NCI-H2196 (cell line): ENCODE results near the gene CARD9.

Source experiments
- DNase-seq: peaks from one replicate; lab custom pipeline; 2025; ENCODE audit not compliant: unreplicated experiment; lab: John Stamatoyannopoulos, UW

Gene CARD9

GRCh38 chr9:136381966-136382513, 8.6 kb upstream of the CARD9 start:
- DNase-seq: no peak

GRCh38 chr9:136381311-136381710, 7.8 kb upstream of the CARD9 start:
- DNase-seq: no peak

GRCh38 chr9:136380381-136380780, 6.9 kb upstream of the CARD9 start:
- no peak for DNase-seq

GRCh38 chr9:136379891-136380290, 6.4 kb upstream of the CARD9 start:
- no peak for DNase-seq

- no peak for DNase-seq
Observed at GRCh38 chr9:136379401-136379800, 5.9 kb upstream of the CARD9 start.

GRCh38 chr9:136379003-136379287, 5.5 kb upstream of the CARD9 start:
- no peak for DNase-seq

- no peak for DNase-seq
Observed at GRCh38 chr9:136378170-136379002, 4.9 kb upstream of the CARD9 start.

- no peak for DNase-seq
Observed at GRCh38 chr9:136377341-136378169, 4.1 kb upstream of the CARD9 start.

- DNase-seq: no peak
Observed at GRCh38 chr9:136376457-136376856, 3.0 kb upstream of the CARD9 start.

GRCh38 chr9:136375096-136375495, 1.6 kb upstream of the CARD9 start:
- DNase-seq: no peak

- DNase-seq: no peak
Observed at GRCh38 chr9:136374183-136374575, 710 bp upstream of the CARD9 start.

GRCh38 chr9:136372561-136373299, 739 bp downstream of the CARD9 start:
- peak; percentile 54 for DNase-seq

GRCh38 chr9:136372006-136372405, 1.5 kb downstream of the CARD9 start:
- DNase-seq: no peak

GRCh38 chr9:136371533-136371880, 2.0 kb downstream of the CARD9 start:
- DNase-seq: no peak

GRCh38 chr9:136370687-136371532, 2.6 kb downstream of the CARD9 start:
- no peak for DNase-seq

GRCh38 chr9:136370037-136370436, 3.4 kb downstream of the CARD9 start:
- DNase-seq: no peak

- no peak for DNase-seq
Observed at GRCh38 chr9:136368190-136368589, 5.3 kb downstream of the CARD9 start.

GRCh38 chr9:136367296-136368145, 5.9 kb downstream of the CARD9 start:
- no peak for DNase-seq

- DNase-seq: no peak
Observed at GRCh38 chr9:136366826-136367225, 6.6 kb downstream of the CARD9 start.

GRCh38 chr9:136365775-136366222, 7.7 kb downstream of the CARD9 start:
- no peak for DNase-seq
